Activated naive CD4-positive, alpha-beta T cell (primary cell): Measurements from ENCODE around the gene DBN1.
A peak's percentile ranks its signal among the peaks of the same experiment; 100 is the strongest.

ENCODE experiments used
- DNase-seq, 4 experiments: peaks; one replicate each; lab custom pipeline; 2025; lab: John Stamatoyannopoulos, UW

DBN1 gene

GRCh38 chr5:177473443-177474001, at the start of gene DBN1:
Gene DBN1 (minus strand): TSS chr5:177473634. CDS start chr5:177473521, 113 bp downstream.
- DNase-seq, result peak in 1 of 4 experiments; percentile 17

- no peak for DNase-seq
These were observed 47.6 kb upstream of the DBN1 start for GRCh38 chr5:177520916-177521513.

GRCh38 chr5:177520271-177520670, 46.8 kb upstream of the DBN1 start:
- no peak for DNase-seq

GRCh38 chr5:177519463-177520235, 46.2 kb upstream of the DBN1 start:
- no peak for DNase-seq

- peak; percentile 81 to 93 (median 91) for DNase-seq
These were observed 43.5 kb upstream of the DBN1 start, which contains the start of gene DDX41 for GRCh38 chr5:177516601-177517568. Gene DDX41 (minus strand): TSS chr5:177516961. CDS start chr5:177516945, 16 bp downstream.

GRCh38 chr5:177515580-177515979, 42.1 kb upstream of the DBN1 start:
- no peak for DNase-seq

- DNase-seq, result no peak
These were observed 41.1 kb upstream of the DBN1 start for GRCh38 chr5:177514541-177514940.

GRCh38 chr5:177513500-177513899, 40.1 kb upstream of the DBN1 start:
- DNase-seq, result no peak

GRCh38 chr5:177512736-177513380, 39.4 kb upstream of the DBN1 start:
- DNase-seq, result no peak

GRCh38 chr5:177511796-177512675, 38.6 kb upstream of the DBN1 start:
- DNase-seq, result no peak

GRCh38 chr5:177511181-177511580, 37.7 kb upstream of the DBN1 start:
- DNase-seq, result no peak

GRCh38 chr5:177510567-177511053, 37.2 kb upstream of the DBN1 start:
- no peak for DNase-seq

GRCh38 chr5:177509991-177510566, 36.6 kb upstream of the DBN1 start:
- DNase-seq, result no peak

GRCh38 chr5:177509381-177509951, 36.0 kb upstream of the DBN1 start, which contains the start of gene DOK3:
Gene DOK3 (minus strand): TSS chr5:177509826. CDS start chr5:177509540, 286 bp downstream.
- no peak for DNase-seq

- no peak for DNase-seq
These were observed 35.4 kb upstream of the DBN1 start for GRCh38 chr5:177508837-177509236.

- no peak for DNase-seq
These were observed 34.8 kb upstream of the DBN1 start for GRCh38 chr5:177508221-177508611.

GRCh38 chr5:177507596-177508220, 34.3 kb upstream of the DBN1 start:
- DNase-seq, result no peak

GRCh38 chr5:177507165-177507564, 33.7 kb upstream of the DBN1 start:
- no peak for DNase-seq

- no peak for DNase-seq
These were observed 31.6 kb upstream of the DBN1 start for GRCh38 chr5:177505075-177505474.
